Activated CD4-positive, alpha-beta memory T cell treated with anti-CD3 and anti-CD28 coated beads for 36 hours (primary cell): ENCODE results near the gene PCDH9. TPM values are rescaled to one million over a fixed set of nuclear protein-coding genes. Genes with fewer than 3 reads are reported as not detected.

Experiments used
- CTCF ChIA-PET: fragments of 350-600 bp; sonication (Branson Sonifier 250); formaldehyde crosslinking; loops from one replicate; lab custom pipeline; 2021; ENCODE audit warnings: antibody characterized with exemption, inconsistent platforms; lab: Charles Lee
- POLR2A ChIA-PET: fragments of 350-600 bp; sonication (Branson Sonifier 250); formaldehyde crosslinking; loops from one replicate; lab custom pipeline; 2021; ENCODE audit warnings: antibody characterized with exemption; lab: Charles Lee
- DNase-seq: peaks from one replicate; pipeline ENCODE4 v3.0.0-alpha.2; 2020
- H3K27ac Mint-ChIP-seq: one replicate; pipeline ENCODE4 v1.8.0; 2021; ENCODE audit warnings: mixed read lengths
- H3K27me3 Mint-ChIP-seq: one replicate; pipeline ENCODE4 v1.8.0; 2021; ENCODE audit warnings: mixed read lengths
- H3K36me3 Mint-ChIP-seq: one replicate; pipeline ENCODE4 v1.8.0; 2021; ENCODE audit warnings: mixed read lengths
- H3K4me1 Mint-ChIP-seq: one replicate; pipeline ENCODE4 v1.8.0; 2021; ENCODE audit warnings: low read depth, mixed read lengths
- H3K4me3 Mint-ChIP-seq: one replicate; pipeline ENCODE4 v1.8.0; 2021; ENCODE audit warnings: mild to moderate bottlenecking, mixed read lengths
- H3K9me3 Mint-ChIP-seq: one replicate; pipeline ENCODE4 v1.8.0; 2021; ENCODE audit warnings: mixed read lengths
- intact Hi-C: fragments of 100-400 bp; cut with micrococcal nuclease; formaldehyde crosslinking; loops from one replicate; pipeline ENCODE4 v1.15.1; 2023
- total RNA-seq, 2 experiments: library from RNA; stranded (reverse); gene quantifications; one replicate each; pipeline ENCODE4 v1.2.3, GENCODE V29; 2021

The PCDH9 gene
- total RNA-seq, 2 experiments from 2014 or later, result under 0.01 to 0.02 TPM

GRCh38 chr13:66558506-66558905 is 671.6 kb downstream of the PCDH9 start:
- ChIA-PET POLR2A (no interaction called here), CTCF (no interaction called here)
- intact Hi-C loops, result no loop called here
- no peaks in the 10 kb centered on the region for H3K4me1 Mint-ChIP-seq
- DNase-seq, result no peak
- H3K27me3 Mint-ChIP-seq, result no peaks in the 10 kb centered on the region
- H3K9me3 Mint-ChIP-seq, result peaks cover 4% of the 10 kb centered on the region
- no peak overlapping the region for H3K27ac Mint-ChIP-seq
- no peaks in the 10 kb centered on the region for H3K36me3 Mint-ChIP-seq
- no peak overlapping the region for H3K4me3 Mint-ChIP-seq

- Mint-ChIP-seq H3K9me3 (peaks cover 2% of the 10 kb centered on the region), H3K4me1 (no peaks in the 10 kb centered on the region), H3K27ac (no peak overlapping the region), H3K36me3 (no peaks in the 10 kb centered on the region), H3K27me3 (no peaks in the 10 kb centered on the region), H3K4me3 (no peak overlapping the region)
- POLR2A ChIA-PET, result no interaction called here
- CTCF ChIA-PET, result no interaction called here
- no peak for DNase-seq
- intact Hi-C loops, result no loop called here
Observed at GRCh38 chr13:66557357-66557756, 672.8 kb downstream of the PCDH9 start.

- Mint-ChIP-seq H3K4me3 (no peak overlapping the region), H3K4me1 (no peaks in the 10 kb centered on the region), H3K27me3 (no peaks in the 10 kb centered on the region), H3K36me3 (no peaks in the 10 kb centered on the region), H3K9me3 (no peaks in the 10 kb centered on the region), H3K27ac (no peak overlapping the region)
- POLR2A ChIA-PET, result no interaction called here
- DNase-seq, result no peak
- intact Hi-C loops, result no loop called here
- CTCF ChIA-PET, result no interaction called here
Observed at GRCh38 chr13:66556306-66556705, 673.8 kb downstream of the PCDH9 start.

DNA sequence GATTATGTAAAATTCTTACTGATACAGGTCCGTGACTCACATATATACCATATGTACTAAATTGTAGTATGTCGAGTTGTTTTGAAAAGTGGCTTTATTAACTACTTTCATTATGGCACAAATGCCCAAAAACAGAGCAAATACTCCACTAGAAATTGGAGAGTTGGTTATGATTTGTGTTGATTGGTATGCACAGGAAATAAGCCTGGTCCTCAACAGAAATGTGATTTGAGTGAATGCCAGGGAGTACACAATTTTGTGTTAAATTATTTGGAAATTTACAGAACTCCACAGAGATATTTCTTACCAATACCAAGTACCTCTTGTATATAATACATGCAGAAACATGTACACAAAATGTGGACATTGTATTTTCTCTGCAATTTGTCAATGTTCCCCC is 676.7 kb downstream of the PCDH9 start:
- H3K27ac Mint-ChIP-seq, result no peak overlapping the region
- ChIA-PET POLR2A (no interaction called here), CTCF (no interaction called here)
- DNase-seq, result no peak
- no peaks in the 10 kb centered on the region for H3K27me3 Mint-ChIP-seq
- intact Hi-C loops, result no loop called here
- no peaks in the 10 kb centered on the region for H3K36me3 Mint-ChIP-seq
- no peaks in the 10 kb centered on the region for H3K4me1 Mint-ChIP-seq
- no peak overlapping the region for H3K4me3 Mint-ChIP-seq
- H3K9me3 Mint-ChIP-seq, result no peaks in the 10 kb centered on the region

GRCh38 chr13:66551128-66551527 is 679.0 kb downstream of the PCDH9 start:
- no peaks in the 10 kb centered on the region for H3K27me3 Mint-ChIP-seq
- intact Hi-C loops, result no loop called here
- H3K27ac Mint-ChIP-seq, result no peak overlapping the region
- no peaks in the 10 kb centered on the region for H3K4me1 Mint-ChIP-seq
- H3K36me3 Mint-ChIP-seq, result no peaks in the 10 kb centered on the region
- no peaks in the 10 kb centered on the region for H3K9me3 Mint-ChIP-seq
- H3K4me3 Mint-ChIP-seq, result no peak overlapping the region
- CTCF ChIA-PET, result no interaction called here
- DNase-seq, result no peak
- POLR2A ChIA-PET, result no interaction called here

- no peak for DNase-seq
- no peaks in the 10 kb centered on the region for H3K9me3 Mint-ChIP-seq
Observed at GRCh38 chr13:66547685-66548084, 682.5 kb downstream of the PCDH9 start.

GRCh38 chr13:66546534-66547379 is 683.4 kb downstream of the PCDH9 start:
- no peaks in the 10 kb centered on the region for H3K36me3 Mint-ChIP-seq
- intact Hi-C loops, result no loop called here
- H3K4me3 Mint-ChIP-seq, result no peak overlapping the region
- no peaks in the 10 kb centered on the region for H3K27me3 Mint-ChIP-seq
- no peak overlapping the region for H3K27ac Mint-ChIP-seq
- ChIA-PET POLR2A (no interaction called here), CTCF (no interaction called here)
- DNase-seq, result no peak
- no peaks in the 10 kb centered on the region for H3K9me3 Mint-ChIP-seq
- no peaks in the 10 kb centered on the region for H3K4me1 Mint-ChIP-seq

More at GRCh38 chr13:66547685-66548084, 682.5 kb downstream of the PCDH9 start:
- Mint-ChIP-seq H3K36me3 (no peaks in the 10 kb centered on the region), H3K27ac (no peak overlapping the region), H3K4me3 (no peak overlapping the region), H3K4me1 (no peaks in the 10 kb centered on the region), H3K27me3 (no peaks in the 10 kb centered on the region)
- ChIA-PET CTCF (no interaction called here), POLR2A (no interaction called here)
- intact Hi-C loops, result no loop called here

- no peaks in the 10 kb centered on the region for H3K27me3 Mint-ChIP-seq
- no peaks in the 10 kb centered on the region for H3K9me3 Mint-ChIP-seq
- ChIA-PET POLR2A (no interaction called here), CTCF (no interaction called here)
- intact Hi-C loops, result no loop called here
- H3K4me3 Mint-ChIP-seq, result no peak overlapping the region
- H3K27ac Mint-ChIP-seq, result no peak overlapping the region
- no peaks in the 10 kb centered on the region for H3K36me3 Mint-ChIP-seq
- DNase-seq, result no peak
- H3K4me1 Mint-ChIP-seq, result no peaks in the 10 kb centered on the region
Observed at GRCh38 chr13:66543780-66544179, 686.4 kb downstream of the PCDH9 start.

- H3K4me3 Mint-ChIP-seq, result no peak overlapping the region
- DNase-seq, result no peak
- H3K36me3 Mint-ChIP-seq, result no peaks in the 10 kb centered on the region
- ChIA-PET CTCF (no interaction called here), POLR2A (no interaction called here)
- no peaks in the 10 kb centered on the region for H3K27me3 Mint-ChIP-seq
- H3K4me1 Mint-ChIP-seq, result no peaks in the 10 kb centered on the region
- no peaks in the 10 kb centered on the region for H3K9me3 Mint-ChIP-seq
- H3K27ac Mint-ChIP-seq, result no peak overlapping the region
- intact Hi-C loops, result no loop called here
Observed at GRCh38 chr13:66537417-66537816, 692.7 kb downstream of the PCDH9 start.

DNA sequence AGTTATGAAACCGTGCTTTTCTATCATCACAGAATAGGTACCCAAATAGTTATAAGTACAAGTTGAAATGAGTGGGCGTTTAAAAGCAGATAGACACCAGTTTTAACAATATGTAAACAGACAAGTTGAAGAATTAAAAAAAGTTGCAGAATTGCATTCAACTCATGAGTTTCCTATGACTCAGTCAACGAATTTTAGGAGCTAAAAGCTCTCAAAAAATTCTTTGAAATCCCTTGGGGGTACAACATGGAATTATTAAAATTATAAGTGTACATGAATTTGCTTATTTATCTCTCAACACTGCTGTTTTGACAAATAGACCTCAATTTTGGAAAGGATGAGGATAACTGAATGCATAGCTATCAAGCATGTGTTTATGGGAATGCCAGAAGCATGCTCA is 693.4 kb downstream of the PCDH9 start:
- Mint-ChIP-seq H3K4me1 (no peaks in the 10 kb centered on the region), H3K36me3 (no peaks in the 10 kb centered on the region), H3K9me3 (no peaks in the 10 kb centered on the region), H3K27me3 (no peaks in the 10 kb centered on the region), H3K27ac (no peak overlapping the region), H3K4me3 (no peak overlapping the region)
- intact Hi-C loops, result no loop called here
- ChIA-PET POLR2A (no interaction called here), CTCF (no interaction called here)
- no peak for DNase-seq

- ChIA-PET CTCF (no interaction called here), POLR2A (no interaction called here)
- Mint-ChIP-seq H3K36me3 (no peaks in the 10 kb centered on the region), H3K4me1 (no peaks in the 10 kb centered on the region), H3K27ac (no peak overlapping the region), H3K27me3 (no peaks in the 10 kb centered on the region), H3K4me3 (no peak overlapping the region), H3K9me3 (no peaks in the 10 kb centered on the region)
- intact Hi-C loops, result no loop called here
- DNase-seq, result no peak
Observed at GRCh38 chr13:66534561-66534960, 695.6 kb downstream of the PCDH9 start.

DNA sequence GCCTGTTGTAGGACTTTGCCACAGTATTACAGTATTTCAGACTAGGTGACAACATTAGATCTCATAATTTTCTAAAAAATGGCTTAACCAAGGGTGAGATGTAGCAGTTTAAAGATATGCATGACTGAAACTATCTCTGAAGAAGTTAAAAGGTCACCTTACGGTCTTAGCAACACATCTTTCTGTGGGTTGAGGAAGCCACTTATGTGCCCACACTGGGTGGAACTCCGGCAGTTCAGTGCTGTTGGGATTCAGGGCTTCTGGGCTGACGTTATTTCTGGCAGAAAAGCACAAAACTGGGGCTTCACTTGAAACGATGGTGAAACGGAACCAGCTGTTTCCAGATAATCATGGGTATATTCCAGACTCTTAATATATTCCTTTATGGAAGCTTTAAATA is 697.3 kb downstream of the PCDH9 start:
- DNase-seq, result no peak
- Mint-ChIP-seq H3K36me3 (no peaks in the 10 kb centered on the region), H3K4me3 (no peak overlapping the region), H3K9me3 (no peaks in the 10 kb centered on the region), H3K27me3 (no peaks in the 10 kb centered on the region), H3K27ac (no peak overlapping the region), H3K4me1 (no peaks in the 10 kb centered on the region)
- CTCF ChIA-PET, result no interaction called here
- POLR2A ChIA-PET, result no interaction called here
- intact Hi-C loops, result no loop called here

GRCh38 chr13:66532146-66532545 is 698.0 kb downstream of the PCDH9 start:
- H3K27me3 Mint-ChIP-seq, result no peaks in the 10 kb centered on the region
- ChIA-PET CTCF (no interaction called here), POLR2A (interaction anchor here (0.6 kb wide), 1 partner anchor 1256 kb away, joined by 3 read pairs; no protein-coding TSS in a partner anchor)
- H3K36me3 Mint-ChIP-seq, result no peaks in the 10 kb centered on the region
- H3K4me1 Mint-ChIP-seq, result no peaks in the 10 kb centered on the region
- H3K4me3 Mint-ChIP-seq, result no peak overlapping the region
- H3K27ac Mint-ChIP-seq, result no peak overlapping the region
- H3K9me3 Mint-ChIP-seq, result no peaks in the 10 kb centered on the region
- intact Hi-C loops, result no loop called here
- DNase-seq, result no peak
